ENCODE results near the gene NFYA.

Gene NFYA

GRCh38 chr6:41072836-41073202 lies at the start of gene NFYA:
NFYA (plus strand) TSS chr6:41072974; CDS start chr6:41079090, 6,116 bp downstream.
- no peak for DNase-seq

- no peak for DNase-seq
These were observed 49.7 kb upstream of the NFYA start for GRCh38 chr6:41023114-41023513.

GRCh38 chr6:41025966-41026530 lies 46.7 kb upstream of the NFYA start:
- DNase-seq = no peak

GRCh38 chr6:41027241-41027640 lies 45.5 kb upstream of the NFYA start:
- DNase-seq = no peak

- DNase-seq = peak; percentile 73
These were observed 44.8 kb upstream of the NFYA start for GRCh38 chr6:41027799-41028560.

GRCh38 chr6:41028561-41029412 lies 44.0 kb upstream of the NFYA start:
- DNase-seq = no peak

- DNase-seq = no peak
These were observed 39.9 kb upstream of the NFYA start for GRCh38 chr6:41032830-41033229.

GRCh38 chr6:41033776-41034175 lies 39.0 kb upstream of the NFYA start:
- DNase-seq = no peak

- no peak for DNase-seq
These were observed 36.6 kb upstream of the NFYA start for GRCh38 chr6:41036186-41036585.

- DNase-seq = no peak
These were observed 36.2 kb upstream of the NFYA start for GRCh38 chr6:41036601-41037000.

GRCh38 chr6:41037107-41037900 lies 35.5 kb upstream of the NFYA start:
- DNase-seq = no peak

- no peak for DNase-seq
These were observed 34.6 kb upstream of the NFYA start for GRCh38 chr6:41038205-41038604.

GRCh38 chr6:41039060-41039998 lies 33.4 kb upstream of the NFYA start, which contains the start of gene UNC5CL:
UNC5CL (minus strand) TSS chr6:41039221; CDS start chr6:41035074, 4,147 bp downstream.
- DNase-seq = peak; percentile 21

GRCh38 chr6:41040101-41040939 lies 32.5 kb upstream of the NFYA start:
- no peak for DNase-seq

- no peak for DNase-seq
These were observed 31.7 kb upstream of the NFYA start for GRCh38 chr6:41040940-41041536.

- DNase-seq = no peak
These were observed 30.3 kb upstream of the NFYA start, which contains the start of gene TSPO2 for GRCh38 chr6:41042226-41043055. TSPO2 (plus strand) TSS chr6:41042467; CDS start chr6:41042986, 519 bp downstream.

GRCh38 chr6:41043151-41043550 lies 29.6 kb upstream of the NFYA start:
- DNase-seq = no peak

- DNase-seq = no peak
These were observed 27.1 kb upstream of the NFYA start for GRCh38 chr6:41045664-41046063.

- DNase-seq = no peak
These were observed 26.7 kb upstream of the NFYA start for GRCh38 chr6:41046084-41046483.
